ENCODE results near the gene DNASE1.
"Not testable (repeated sequence)": the region's sequence is repeated elsewhere in the genome, so short reads cannot be mapped to it uniquely, and the experiment has no call there.

DNASE1 gene

GRCh38 chr16:3641801-3642396 is 12.6 kb upstream of the DNASE1 start:
- DNase-seq: no peak

DNA sequence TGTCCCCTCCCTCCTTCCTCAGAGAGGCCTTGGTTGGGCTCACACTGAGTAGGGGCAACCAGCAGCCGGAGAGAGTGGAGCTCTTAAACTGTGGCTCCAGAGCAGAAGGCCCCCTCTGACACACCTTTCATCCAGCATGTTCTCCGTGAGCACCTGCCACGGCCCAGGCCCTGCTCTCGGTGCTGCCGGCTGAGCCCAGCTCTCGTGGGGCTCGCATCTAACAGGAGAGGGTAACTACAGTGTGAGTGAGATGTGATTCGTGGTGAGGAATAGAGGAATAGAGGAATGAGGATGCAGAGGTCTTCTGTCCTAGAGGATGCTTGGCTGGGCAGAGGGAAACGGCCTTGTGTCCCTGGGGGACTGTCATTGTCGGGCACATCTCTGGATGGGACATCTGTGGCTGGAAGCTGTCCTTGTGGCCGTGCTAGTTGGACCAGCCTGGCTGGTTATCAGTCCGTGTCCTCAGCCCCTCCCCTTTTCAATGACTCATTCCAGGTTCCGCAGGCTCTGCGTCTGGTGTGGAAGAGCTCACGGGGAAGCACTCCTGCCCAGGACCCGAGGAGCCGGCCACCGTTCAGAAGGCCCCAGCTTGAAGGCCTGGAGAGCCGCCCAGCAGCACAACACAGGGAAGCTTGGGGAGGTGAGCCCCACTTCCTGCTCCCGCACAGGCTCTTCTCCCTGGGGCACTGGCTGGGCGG is 11.9 kb upstream of the DNASE1 start:
- no peak for DNase-seq

GRCh38 chr16:3643095-3643730 is 11.3 kb upstream of the DNASE1 start:
- DNase-seq: no peak

GRCh38 chr16:3645108-3645503 is 9.4 kb upstream of the DNASE1 start:
- DNase-seq: no peak

GRCh38 chr16:3645504-3646347 is 8.8 kb upstream of the DNASE1 start:
- DNase-seq: no peak

GRCh38 chr16:3646348-3646920 is 8.1 kb upstream of the DNASE1 start:
- no peak for DNase-seq

- DNase-seq: no peak
These were observed 3.7 kb upstream of the DNASE1 start for GRCh38 chr16:3650631-3651265.

DNA sequence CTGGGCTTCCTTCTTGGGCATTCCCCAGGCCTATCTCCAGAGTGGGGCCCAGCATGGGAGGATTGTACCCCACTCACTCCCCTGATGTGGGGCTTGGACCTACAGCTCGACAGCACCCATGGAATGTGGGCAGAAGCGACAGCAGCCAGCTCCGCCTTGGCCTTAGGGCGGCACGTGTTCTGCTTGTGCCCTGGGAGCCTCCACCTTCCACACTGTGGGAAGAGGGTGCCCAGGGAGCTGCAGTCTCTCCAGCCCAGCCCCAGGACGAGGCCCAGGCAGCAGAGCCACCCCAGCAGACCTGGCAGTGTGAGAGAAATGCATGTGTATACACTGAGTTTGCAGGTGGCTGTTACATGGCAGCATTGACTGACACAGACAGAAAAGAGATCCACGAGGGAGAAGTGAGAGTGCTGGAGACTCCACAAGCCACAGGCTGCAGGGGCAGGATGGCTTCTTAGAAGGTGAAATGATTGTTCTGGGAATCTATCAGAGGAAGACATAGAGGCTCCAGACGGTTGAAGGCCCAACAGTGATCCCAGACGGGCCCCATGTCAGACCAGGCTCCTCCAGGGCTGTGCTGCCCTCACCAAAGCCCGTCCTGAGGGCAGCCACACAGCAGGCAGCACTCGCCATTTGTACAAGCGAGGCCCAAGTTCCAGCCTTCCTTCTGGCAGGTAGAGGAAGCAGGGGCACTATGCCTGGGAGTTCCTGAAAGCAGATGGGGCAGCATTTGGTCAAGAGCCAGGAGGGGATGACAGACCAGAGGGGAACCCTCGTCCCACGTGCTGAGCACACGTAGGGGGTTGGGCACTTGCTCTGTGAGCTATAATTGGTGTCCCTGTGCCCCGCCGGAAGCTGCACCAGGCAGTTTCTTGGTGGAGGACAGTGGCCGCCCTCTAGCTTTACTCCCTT is 2.8 kb upstream of the DNASE1 start:
- no peak for DNase-seq

DNA sequence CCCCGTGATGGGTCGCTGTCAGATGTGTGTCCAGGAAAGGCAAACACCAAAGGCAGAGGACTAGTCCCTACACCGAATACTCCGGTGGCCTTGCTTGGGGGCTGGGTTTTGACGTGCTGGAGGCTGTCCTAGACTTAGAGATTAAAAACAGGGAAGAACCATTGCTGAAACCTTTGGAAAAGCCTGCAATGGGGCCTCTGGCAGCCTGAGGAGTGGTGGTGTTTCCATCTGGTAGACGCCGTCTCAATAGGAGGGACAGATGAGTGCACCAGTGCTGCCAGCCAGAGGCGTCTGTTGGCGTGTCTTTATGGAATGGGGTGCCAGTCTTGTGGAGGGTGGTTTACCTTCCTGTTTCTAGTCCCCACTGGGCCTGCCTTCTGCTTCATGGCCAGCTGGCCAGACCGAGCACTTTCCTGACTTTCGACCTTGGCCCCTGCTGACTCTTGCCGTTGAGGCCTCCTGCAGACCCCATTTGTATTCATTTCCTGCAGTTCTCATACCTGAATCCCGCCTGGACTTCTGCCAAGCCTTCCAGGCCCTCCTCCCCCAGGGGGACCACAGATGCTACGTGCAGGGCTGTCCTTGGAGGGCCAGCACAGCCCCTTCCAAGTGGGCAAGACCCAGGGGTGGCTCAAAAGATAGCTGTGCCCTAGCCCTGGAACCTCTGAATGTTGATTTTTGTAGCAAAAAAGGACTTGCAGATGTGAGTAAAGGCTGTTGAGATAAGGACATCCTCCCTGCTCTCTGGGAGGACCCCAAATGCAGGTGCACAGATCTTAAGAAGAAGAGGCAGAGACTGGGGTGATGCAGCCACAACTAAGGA is 1.9 kb upstream of the DNASE1 start:
- DNase-seq: no peak

DNA sequence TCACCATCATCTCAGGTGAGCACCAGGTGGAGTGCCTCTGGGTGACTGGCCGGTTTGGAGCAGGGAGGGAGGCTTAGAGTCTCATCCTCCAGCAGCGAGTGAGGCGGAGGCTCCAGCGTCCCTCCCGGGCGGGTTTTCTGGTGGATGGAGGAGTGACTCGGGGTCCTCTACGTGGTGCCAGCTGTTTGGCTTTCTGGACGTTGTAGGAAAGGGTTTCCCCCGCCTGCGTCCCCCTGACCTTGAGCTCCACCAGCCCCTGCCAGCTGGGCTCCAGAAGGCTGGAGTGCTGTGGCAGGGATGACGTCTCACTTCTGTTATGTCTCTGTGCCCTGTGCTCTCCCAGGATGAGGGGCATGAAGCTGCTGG is 522 bp downstream of the DNASE1 start:
- no peak for DNase-seq

- no peak for DNase-seq
These were observed 1.1 kb downstream of the DNASE1 start for GRCh38 chr16:3655396-3656159.

GRCh38 chr16:3656160-3656490 is 1.6 kb downstream of the DNASE1 start:
- not testable (repeated sequence) for DNase-seq

- DNase-seq: peak; percentile 9
These were observed 2.3 kb downstream of the DNASE1 start for GRCh38 chr16:3656491-3657468.

DNA sequence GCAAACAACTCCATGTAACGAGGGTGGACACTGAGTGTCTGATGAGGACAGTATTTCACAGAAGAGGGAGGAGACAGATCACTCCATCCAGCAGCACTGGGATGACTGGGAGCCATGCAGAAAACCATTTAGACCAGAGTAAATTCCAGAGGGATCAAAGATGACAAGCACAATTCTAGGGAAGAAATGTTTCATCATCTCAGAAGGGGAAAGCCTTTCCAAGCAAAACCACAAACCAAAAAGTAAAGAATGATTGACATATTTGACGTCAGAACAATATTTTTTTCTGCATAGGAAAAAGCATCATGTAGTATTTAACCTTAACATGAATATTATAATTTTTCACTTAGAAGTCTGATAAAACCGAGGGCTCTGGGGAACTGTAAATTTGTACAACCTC is 4.8 kb downstream of the DNASE1 start:
- peak; percentile 10 for DNase-seq

DNA sequence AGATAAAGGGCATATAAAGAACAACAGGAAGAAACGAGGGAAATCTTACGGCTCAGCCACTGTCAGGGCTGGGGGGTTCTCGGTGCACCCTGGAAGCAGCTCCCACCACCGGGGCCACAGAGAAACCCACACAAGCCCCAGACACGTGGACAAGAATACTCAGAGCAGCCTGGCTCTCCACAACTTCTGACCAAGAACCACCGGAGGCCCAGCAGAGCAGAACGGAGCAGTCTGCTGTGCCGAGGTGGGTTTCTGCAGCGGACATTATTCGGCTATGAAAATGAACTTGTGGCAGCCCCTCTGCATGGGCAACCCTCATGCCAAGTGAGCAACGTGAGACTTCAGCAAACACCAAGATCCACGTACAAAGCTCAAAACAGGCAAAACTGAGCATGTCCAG is 6.8 kb downstream of the DNASE1 start:
- no peak for DNase-seq

DNA sequence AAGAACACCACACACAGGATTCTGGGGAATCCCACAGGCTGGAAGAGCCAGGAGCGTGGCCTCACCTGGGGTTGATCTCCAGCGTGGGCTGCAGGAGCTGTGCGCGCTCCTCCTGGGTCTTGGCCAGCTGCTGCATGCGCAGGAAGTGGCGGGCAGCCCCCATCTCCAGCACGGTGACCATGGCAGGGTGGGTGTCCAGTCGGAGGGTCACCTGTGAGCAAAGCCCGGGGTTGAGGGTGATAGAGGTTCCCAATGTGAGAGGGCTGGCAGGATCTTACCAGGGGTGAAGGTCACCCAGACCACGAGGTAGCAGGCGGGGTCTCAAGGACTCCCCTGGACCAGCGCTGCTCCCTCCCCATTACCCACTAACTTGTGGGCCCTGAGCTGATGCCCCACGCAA is 7.4 kb downstream of the DNASE1 start:
- DNase-seq: no peak

DNA sequence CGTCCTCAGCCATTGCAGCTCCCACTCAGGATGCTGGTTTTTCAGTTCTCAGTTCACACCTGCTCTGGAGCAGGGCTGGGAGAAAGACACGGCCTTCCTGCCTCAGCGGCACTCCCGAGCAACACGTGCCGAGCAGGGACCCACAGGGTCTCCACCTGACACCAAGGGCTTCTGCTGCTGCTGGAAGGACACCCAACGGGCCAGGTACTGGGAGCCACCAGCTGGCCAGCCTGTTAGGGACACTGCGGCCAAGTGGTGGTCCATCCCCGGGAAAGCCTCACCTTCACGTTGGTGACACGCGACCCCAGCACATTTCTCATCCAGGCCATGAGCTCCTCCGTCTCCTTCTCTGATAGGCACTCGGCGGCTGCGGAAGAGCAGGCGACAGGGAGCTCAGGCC is 8.1 kb downstream of the DNASE1 start:
- DNase-seq: no peak

DNA sequence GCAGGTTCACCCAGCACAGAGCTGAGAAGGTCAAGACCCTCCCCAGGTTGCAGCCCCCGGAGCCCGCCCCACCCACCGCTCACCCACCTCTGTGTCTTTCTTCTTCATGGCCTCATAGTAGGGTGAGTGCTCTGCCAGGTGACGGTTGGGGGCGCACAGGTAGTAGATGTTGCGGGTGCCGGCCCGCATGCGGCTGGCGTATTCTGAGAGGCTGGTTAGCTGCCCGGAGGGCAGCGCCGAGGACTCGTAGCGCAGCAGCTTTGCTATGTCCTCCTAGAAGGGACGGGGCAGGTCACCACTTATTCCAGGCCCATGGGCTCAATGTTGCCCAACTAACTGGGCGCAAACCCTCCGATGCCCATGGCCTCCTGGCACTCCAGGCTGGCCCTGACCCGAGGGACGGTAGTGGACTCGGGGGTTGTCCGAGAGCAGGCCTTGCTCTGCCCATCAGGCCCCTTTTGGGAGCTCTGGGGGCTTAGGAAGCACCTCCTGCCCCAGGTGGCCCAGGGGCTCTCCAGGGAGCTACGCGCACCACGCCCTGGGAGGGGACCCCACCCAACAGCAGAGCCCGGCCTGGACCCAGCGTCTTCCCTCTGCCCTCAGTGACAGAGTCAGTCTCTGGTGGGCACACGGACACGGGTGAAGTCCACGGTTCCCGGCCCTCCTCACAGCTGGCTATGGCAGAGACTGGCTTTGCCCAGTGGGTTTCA is 9.9 kb downstream of the DNASE1 start:
- DNase-seq: no peak
